WTC11 (cell line): Measurements from ENCODE around the gene WDFY4. TPM values are rescaled to one million over a fixed set of nuclear protein-coding genes. Genes with fewer than 3 reads are reported as not detected.

ENCODE experiments used
- ATAC-seq: fragments of 200-7000 bp; cut with Tn5 transposase; 2 replicates; pipeline ENCODE4 v1.10.0; 2021; ENCODE audit warnings: mild to moderate bottlenecking, moderate library complexity
- CTCF ChIA-PET: fragments of 300-600 bp; sonication (Branson Sonifier 250); formaldehyde crosslinking; loops from one replicate; lab custom pipeline; 2021; ENCODE audit warnings: antibody characterized with exemption; lab: Charles Lee
- POLR2A ChIA-PET: fragments of 350-600 bp; sonication (Branson Sonifier 250); formaldehyde crosslinking; loops from one replicate; lab custom pipeline; 2021; ENCODE audit warnings: antibody characterized with exemption; lab: Charles Lee
- DNase-seq: peaks from one replicate; pipeline ENCODE4 v3.0.0; 2021; ENCODE audit warnings: low spot score
- H3K27ac Mint-ChIP-seq: 2 replicates; pipeline ENCODE4 v1.8.0; 2021; ENCODE audit warnings: mixed read lengths
- H3K27me3 Mint-ChIP-seq: 2 replicates; pipeline ENCODE4 v1.8.0; 2021; ENCODE audit warnings: low read depth, mild to moderate bottlenecking, moderate library complexity, mixed read lengths
- H3K36me3 Mint-ChIP-seq: 2 replicates; pipeline ENCODE4 v1.8.0; 2021; ENCODE audit warnings: mixed read lengths
- H3K4me1 Mint-ChIP-seq: 2 replicates; pipeline ENCODE4 v1.8.0; 2022; ENCODE audit warnings: mixed read lengths
- H3K4me3 Mint-ChIP-seq: 2 replicates; pipeline ENCODE4 v1.8.0; 2021; ENCODE audit warnings: mild to moderate bottlenecking, moderate library complexity, mixed read lengths
- H3K9me3 Mint-ChIP-seq: 2 replicates; pipeline ENCODE4 v1.8.0; 2021; ENCODE audit warnings: mixed read lengths
- AFF4 ChIP-seq: sonication (generic); formaldehyde crosslinking; IDR thresholded peaks from 2 replicates; pipeline ENCODE4 v1.8.1; 2023; ENCODE audit warnings: mild to moderate bottlenecking, missing genetic modification reagents, borderline replicate concordance
- CREM ChIP-seq: sonication (generic); formaldehyde crosslinking; IDR thresholded peaks from 2 replicates; pipeline ENCODE4 v1.8.1; 2022; ENCODE audit warnings: mild to moderate bottlenecking, missing genetic modification reagents, moderate library complexity
- E2F5 ChIP-seq: sonication (generic); formaldehyde crosslinking; IDR thresholded peaks from 2 replicates; pipeline ENCODE4 v1.8.1; 2022; ENCODE audit warnings: mild to moderate bottlenecking, moderate library complexity, missing genetic modification reagents
- ESRRA ChIP-seq: sonication (generic); formaldehyde crosslinking; IDR thresholded peaks from 2 replicates; pipeline ENCODE4 v1.8.1; 2022; ENCODE audit warnings: mild to moderate bottlenecking, missing genetic modification reagents, borderline replicate concordance
- ETV6 ChIP-seq: sonication (generic); formaldehyde crosslinking; IDR thresholded peaks from 2 replicates; pipeline ENCODE4 v1.8.1; 2022; ENCODE audit warnings: mild to moderate bottlenecking, missing genetic modification reagents
- HMGXB4 ChIP-seq: sonication (generic); formaldehyde crosslinking; IDR thresholded peaks from 2 replicates; pipeline ENCODE4 v1.8.1; 2023; ENCODE audit warnings: mild to moderate bottlenecking, moderate library complexity, missing genetic modification reagents
- IRF2 ChIP-seq: sonication (generic); formaldehyde crosslinking; IDR thresholded peaks from 2 replicates; pipeline ENCODE4 v1.8.0; 2022; ENCODE audit warnings: low read depth, missing genetic modification reagents, borderline replicate concordance
- MXD4 ChIP-seq: fragments of 250-450 bp; sonication (Bioruptor Pico); IDR thresholded peaks from 2 replicates; pipeline ENCODE4 v1.8.0; 2021; ENCODE audit warnings: mild to moderate bottlenecking, moderate library complexity, borderline replicate concordance
- NR1H2 ChIP-seq: sonication (generic); formaldehyde crosslinking; IDR thresholded peaks from 2 replicates; pipeline ENCODE4 v1.9.0; 2021; ENCODE audit warnings: mild to moderate bottlenecking, moderate library complexity, missing genetic modification reagents
- NR3C1 ChIP-seq: sonication (generic); formaldehyde crosslinking; conservative IDR thresholded peaks from 2 replicates; pipeline ENCODE4 v1.8.1; 2023; ENCODE audit warnings: low read depth, mild to moderate bottlenecking, missing genetic modification reagents
- SMAD4 ChIP-seq: sonication (generic); formaldehyde crosslinking; IDR thresholded peaks from 2 replicates; pipeline ENCODE4 v1.8.0; 2022; ENCODE audit warnings: mild to moderate bottlenecking, missing genetic modification reagents
- SOX15 ChIP-seq: fragments of 250-450 bp; sonication (Bioruptor Pico); IDR thresholded peaks from 2 replicates; pipeline ENCODE4 v1.9.0; 2021; ENCODE audit warnings: mild to moderate bottlenecking
- SP1 ChIP-seq: sonication (generic); formaldehyde crosslinking; conservative IDR thresholded peaks from 2 replicates; pipeline ENCODE4 v1.8.1; 2022; ENCODE audit warnings: missing genetic modification reagents
- STAT6 ChIP-seq: sonication (generic); formaldehyde crosslinking; conservative IDR thresholded peaks from 2 replicates; pipeline ENCODE4 v1.8.1; 2023; ENCODE audit warnings: mild to moderate bottlenecking, low read depth, missing genetic modification reagents, moderate library complexity
- TCF7 ChIP-seq: sonication (generic); formaldehyde crosslinking; IDR thresholded peaks from 2 replicates; pipeline ENCODE4 v1.8.0; 2022; ENCODE audit warnings: mild to moderate bottlenecking, low read depth, missing genetic modification reagents, moderate library complexity
- ZBTB21 ChIP-seq: sonication (generic); formaldehyde crosslinking; IDR thresholded peaks from 2 replicates; pipeline ENCODE4 v1.8.1; 2023; ENCODE audit warnings: mild to moderate bottlenecking, missing genetic modification reagents, borderline replicate concordance
- ZNF219 ChIP-seq: sonication (generic); formaldehyde crosslinking; IDR thresholded peaks from 2 replicates; pipeline ENCODE4 v1.8.0; 2023; ENCODE audit warnings: missing genetic modification reagents, mild to moderate bottlenecking, borderline replicate concordance
- total RNA-seq: library from RNA; stranded (reverse); gene quantifications from 3 replicates; pipeline ENCODE4 v1.2.3, GENCODE V29; 2021
- TF ChIP-seq, protein P1 (sequence below): sonication (generic); formaldehyde crosslinking; IDR thresholded peaks from 2 replicates; pipeline ENCODE4 v1.8.0; 2022; ENCODE audit warnings: mild to moderate bottlenecking, missing genetic modification reagents
- TF ChIP-seq, protein P2 (sequence below): sonication (generic); formaldehyde crosslinking; IDR thresholded peaks from 2 replicates; pipeline ENCODE4 v1.8.0; 2022; ENCODE audit warnings: mild to moderate bottlenecking, missing genetic modification reagents
- TF ChIP-seq, protein P3 (sequence below): fragments of 250-450 bp; sonication (Bioruptor Pico); IDR thresholded peaks from 2 replicates; pipeline ENCODE4 v1.9.0; 2021; ENCODE audit warnings: mild to moderate bottlenecking

Gene WDFY4
- total RNA-seq, 1 experiment from 2014 or later, result 0.13 TPM

GRCh38 chr10:49025347-49025983 lies 340.8 kb downstream of the WDFY4 start:
- ChIA-PET CTCF (no interaction called here), POLR2A (no interaction called here)

GRCh38 chr10:49028639-49029038 lies 344.0 kb downstream of the WDFY4 start:
- H3K27me3 Mint-ChIP-seq, result no peaks in the 10 kb centered on the region
- no peak for ATAC-seq
- ChIA-PET POLR2A (no interaction called here), CTCF (no interaction called here)
- DNase-seq, result no peak
- no peaks in the 10 kb centered on the region for H3K36me3 Mint-ChIP-seq
- no peak overlapping the region for H3K27ac Mint-ChIP-seq
- no peaks in the 10 kb centered on the region for H3K4me1 Mint-ChIP-seq
- H3K9me3 Mint-ChIP-seq, result no peaks in the 10 kb centered on the region
- H3K4me3 Mint-ChIP-seq, result no peak overlapping the region
- no peak for TF ChIP-seq HMGXB4
- TF ChIP-seq MXD4 (CRISPR knock-in tag), result no peak
- TF ChIP-seq STAT6 (CRISPR knock-in tag), result no peak
- no peak for TF ChIP-seq CREM
- no peak for TF ChIP-seq ETV6 (CRISPR knock-in tag)

More at GRCh38 chr10:49025347-49025983, 340.8 kb downstream of the WDFY4 start:
- H3K4me3 Mint-ChIP-seq, result no peak overlapping the region
- H3K27ac Mint-ChIP-seq, result no peak overlapping the region
- no peaks in the 10 kb centered on the region for H3K36me3 Mint-ChIP-seq
- DNase-seq, result no peak
- no peak for TF ChIP-seq CREM
- no peak for TF ChIP-seq TCF7 (CRISPR knock-in tag)
- TF ChIP-seq, protein P1, sequence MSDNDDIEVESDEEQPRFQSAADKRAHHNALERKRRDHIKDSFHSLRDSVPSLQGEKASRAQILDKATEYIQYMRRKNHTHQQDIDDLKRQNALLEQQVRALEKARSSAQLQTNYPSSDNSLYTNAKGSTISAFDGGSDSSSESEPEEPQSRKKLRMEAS (CRISPR knock-in tag), result no peak
- no peak for TF ChIP-seq ZNF219
- TF ChIP-seq, protein P2, sequence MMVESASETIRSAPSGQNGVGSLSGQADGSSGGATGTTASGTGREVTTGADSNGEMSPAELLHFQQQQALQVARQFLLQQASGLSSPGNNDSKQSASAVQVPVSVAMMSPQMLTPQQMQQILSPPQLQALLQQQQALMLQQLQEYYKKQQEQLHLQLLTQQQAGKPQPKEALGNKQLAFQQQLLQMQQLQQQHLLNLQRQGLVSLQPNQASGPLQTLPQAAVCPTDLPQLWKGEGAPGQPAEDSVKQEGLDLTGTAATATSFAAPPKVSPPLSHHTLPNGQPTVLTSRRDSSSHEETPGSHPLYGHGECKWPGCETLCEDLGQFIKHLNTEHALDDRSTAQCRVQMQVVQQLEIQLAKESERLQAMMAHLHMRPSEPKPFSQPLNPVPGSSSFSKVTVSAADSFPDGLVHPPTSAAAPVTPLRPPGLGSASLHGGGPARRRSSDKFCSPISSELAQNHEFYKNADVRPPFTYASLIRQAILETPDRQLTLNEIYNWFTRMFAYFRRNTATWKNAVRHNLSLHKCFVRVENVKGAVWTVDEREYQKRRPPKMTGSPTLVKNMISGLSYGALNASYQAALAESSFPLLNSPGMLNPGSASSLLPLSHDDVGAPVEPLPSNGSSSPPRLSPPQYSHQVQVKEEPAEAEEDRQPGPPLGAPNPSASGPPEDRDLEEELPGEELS (CRISPR knock-in tag), result no peak
- no peak for TF ChIP-seq E2F5 (CRISPR knock-in tag)
- no peak for TF ChIP-seq SP1
- TF ChIP-seq, protein P3, sequence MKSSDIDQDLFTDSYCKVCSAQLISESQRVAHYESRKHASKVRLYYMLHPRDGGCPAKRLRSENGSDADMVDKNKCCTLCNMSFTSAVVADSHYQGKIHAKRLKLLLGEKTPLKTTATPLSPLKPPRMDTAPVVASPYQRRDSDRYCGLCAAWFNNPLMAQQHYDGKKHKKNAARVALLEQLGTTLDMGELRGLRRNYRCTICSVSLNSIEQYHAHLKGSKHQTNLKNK (CRISPR knock-in tag), result no peak
- TF ChIP-seq NR3C1 (CRISPR knock-in tag), result no peak
- no peak for TF ChIP-seq ZBTB21
- no peak for TF ChIP-seq AFF4 (CRISPR knock-in tag)
- no peak for TF ChIP-seq NR1H2 (CRISPR knock-in tag)
- no peak for TF ChIP-seq SOX15
- TF ChIP-seq ETV6 (CRISPR knock-in tag), result no peak
- no peak for TF ChIP-seq SMAD4 (CRISPR knock-in tag)
- no peak for TF ChIP-seq IRF2 (CRISPR knock-in tag)
- no peak for TF ChIP-seq ESRRA
- no peaks in the 10 kb centered on the region for H3K4me1 Mint-ChIP-seq
- no peaks in the 10 kb centered on the region for H3K9me3 Mint-ChIP-seq
- no peaks in the 10 kb centered on the region for H3K27me3 Mint-ChIP-seq
- no peak for ATAC-seq
